GM18951 (cell line): Measurements from ENCODE around the gene ANO7.
A peak's percentile ranks its signal among the peaks of the same experiment; 100 is the strongest.

ENCODE experiments used
- POLR2A ChIP-seq: IDR thresholded peaks from 4 replicates; pipeline ENCODE4 v1.6.1; 2011; ENCODE audit warnings: mild to moderate bottlenecking; ENCODE audit not compliant: insufficient read length, insufficient read depth; ENCODE audit errors: extremely low read depth
- in situ Hi-C: fragments of 300-500 bp; cut with MboI; formaldehyde crosslinking; loops from one replicate; pipeline ENCODE4 v1.12.0; 2022; ENCODE audit warnings: low sequenced_read_pairs, mixed read lengths, inconsistent platforms; ENCODE audit not compliant: unreplicated experiment

ANO7 gene

GRCh38 chr2:241271706-241272302 lies 83.3 kb downstream of the ANO7 start:
- TF ChIP-seq POLR2A = peak; percentile 48
- in situ Hi-C loops = no loop called here

- TF ChIP-seq POLR2A = peak; percentile 76
- in situ Hi-C loops = no loop called here
These were observed 84.1 kb downstream of the ANO7 start for GRCh38 chr2:241272303-241273209.

DNA sequence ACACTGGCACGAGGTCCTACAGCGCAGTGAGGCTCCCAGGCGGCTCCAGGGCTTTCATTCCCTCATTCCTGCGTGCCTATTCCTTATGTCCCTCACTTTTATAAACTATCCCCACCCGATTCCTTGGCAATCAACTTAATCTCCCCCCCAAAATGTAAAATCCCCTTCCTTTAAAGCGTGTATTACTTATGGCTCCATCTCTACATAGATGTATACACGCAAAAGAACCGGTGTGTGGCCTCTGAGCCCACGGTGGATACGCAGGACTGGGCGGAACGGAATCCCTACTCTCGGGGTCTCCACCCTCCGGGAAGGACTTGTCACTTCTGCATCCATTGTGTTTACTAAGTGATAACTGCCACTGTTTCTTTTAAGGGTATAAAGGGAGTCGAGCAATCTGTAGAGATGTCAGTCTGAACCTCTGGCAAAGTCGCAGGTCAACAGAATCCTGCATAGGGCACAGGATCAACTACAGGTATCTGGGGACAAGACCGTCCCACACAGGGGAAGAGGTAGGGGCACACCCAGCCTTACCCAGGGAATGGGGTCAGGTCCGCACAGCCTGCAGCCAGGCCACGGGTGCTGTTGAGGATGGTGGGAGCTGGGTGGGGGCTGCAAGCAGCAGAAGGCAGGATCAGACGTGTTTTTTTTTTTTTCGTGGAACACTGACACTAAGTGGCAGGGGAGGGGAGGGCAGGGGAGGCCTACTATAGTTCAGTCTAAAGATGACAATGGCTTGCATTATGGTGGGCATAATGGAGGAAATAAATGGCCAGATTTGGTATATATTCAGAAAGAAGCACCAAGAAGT lies 84.9 kb downstream of the ANO7 start:
- in situ Hi-C loops = no loop called here
- TF ChIP-seq POLR2A = no peak

DNA sequence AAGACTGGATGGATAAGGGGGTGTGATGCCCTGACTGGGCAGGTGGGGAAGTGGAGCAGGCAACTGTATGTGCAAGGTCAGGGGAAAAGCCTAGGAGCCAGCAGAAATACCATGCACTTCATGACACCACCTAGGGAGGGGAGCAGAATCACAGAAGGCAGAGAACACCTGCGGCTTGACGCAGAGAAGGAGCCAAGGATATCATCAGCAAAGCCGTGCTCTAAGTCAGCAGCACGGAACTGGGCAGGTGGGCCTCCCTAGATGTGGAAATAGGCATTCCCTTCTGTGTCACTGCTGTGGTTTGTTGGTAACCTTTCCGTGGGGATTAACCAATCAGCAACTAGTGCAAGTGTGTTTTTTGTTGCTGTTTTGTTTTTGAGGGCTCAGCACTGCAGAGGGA lies 85.7 kb downstream of the ANO7 start:
- in situ Hi-C loops = no loop called here

More for the DNA sequence above, 85.7 kb downstream of the ANO7 start:
- no peak for TF ChIP-seq POLR2A
